LHCN-M2 (cell line): ENCODE data around the gene ANKS3. TPM values are rescaled to one million over a fixed set of nuclear protein-coding genes. Genes with fewer than 3 reads are reported as not detected.

Experiments
- DNase-seq: peaks from one replicate; pipeline ENCODE4 v3.0.0-alpha.2; 2012; ENCODE audit warnings: low read depth
- polyA plus RNA-seq: library from polyadenylated mRNA; unstranded; fragments of >200 nt; gene quantifications from one replicate; pipeline ENCODE4 v1.2.1, GENCODE V29; 2012; ENCODE audit warnings: missing spikeins
- total RNA-seq: library from RNA; depleted of rRNA; stranded (reverse); fragments of >200 nt; gene quantifications from 2 replicates; pipeline ENCODE4 v1.2.3, GENCODE V29; 2014; rRNA removed

The ANKS3 gene, protein sequence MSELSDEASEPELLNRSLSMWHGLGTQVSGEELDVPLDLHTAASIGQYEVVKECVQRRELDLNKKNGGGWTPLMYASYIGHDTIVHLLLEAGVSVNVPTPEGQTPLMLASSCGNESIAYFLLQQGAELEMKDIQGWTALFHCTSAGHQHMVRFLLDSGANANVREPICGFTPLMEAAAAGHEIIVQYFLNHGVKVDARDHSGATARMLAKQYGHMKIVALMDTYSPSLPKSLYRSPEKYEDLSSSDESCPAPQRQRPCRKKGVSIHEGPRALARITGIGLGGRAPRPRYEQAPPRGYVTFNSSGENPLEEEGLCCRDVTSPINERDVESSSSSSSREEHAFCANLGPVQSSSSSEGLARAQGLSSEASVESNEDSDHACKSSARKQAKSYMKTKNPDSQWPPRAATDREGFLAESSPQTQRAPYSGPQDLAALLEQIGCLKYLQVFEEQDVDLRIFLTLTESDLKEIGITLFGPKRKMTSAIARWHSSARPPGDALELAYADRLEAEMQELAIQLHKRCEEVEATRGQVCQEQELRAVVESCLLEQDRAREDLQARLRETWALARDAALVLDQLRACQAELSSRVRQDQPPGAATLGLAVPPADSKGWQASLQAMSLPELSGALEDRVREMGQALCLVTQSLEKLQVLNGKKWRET
- 14.4 and 17.9 TPM in 2 replicates for total RNA-seq
- 9.7 TPM for polyA plus RNA-seq

DNA sequence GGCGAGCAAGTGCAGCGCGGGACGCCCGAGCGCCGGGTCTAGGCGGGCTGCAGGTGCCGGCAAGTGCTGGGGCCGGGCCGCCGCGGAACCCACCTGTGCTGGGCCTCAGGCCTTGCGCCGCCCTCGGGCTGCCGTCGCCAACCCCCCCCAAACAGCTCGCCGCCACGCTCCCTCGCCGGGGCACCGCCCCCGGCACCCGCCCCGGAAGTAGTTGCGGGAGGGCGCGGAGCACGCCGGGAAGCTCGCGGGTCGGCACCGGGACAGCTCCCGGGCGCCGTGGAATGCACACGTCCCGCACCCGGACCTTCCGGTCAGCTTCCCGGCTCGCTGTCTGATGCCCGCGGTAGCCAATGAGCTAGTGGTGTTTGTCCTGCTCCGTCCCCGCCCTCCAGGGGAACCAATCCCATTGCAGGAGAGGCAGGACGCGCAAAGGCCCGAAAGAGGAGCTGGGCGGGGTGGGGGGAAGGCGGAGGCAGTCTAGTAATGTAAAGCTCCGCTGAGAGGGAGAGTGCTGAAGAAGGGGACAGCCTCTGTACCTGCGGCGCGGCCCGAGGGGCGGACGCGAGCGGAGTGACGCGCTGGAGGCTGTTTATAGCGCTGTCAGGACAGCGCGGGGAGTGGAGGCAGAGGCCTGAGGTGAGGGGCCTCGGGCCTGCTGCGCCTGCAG is at the start of gene ANKS3, which contains the start of gene DNAAF8:
TSS of gene ANKS3 (minus strand) at position 209 of the 667 bp plus-strand sequence. CDS start 4,122 bp downstream, outside the sequence.
TSS of gene DNAAF8 (plus strand) at position 475 of the 667 bp plus-strand sequence. CDS start 1,978 bp downstream, outside the sequence.
- DNase-seq = peak; percentile 95

DNA sequence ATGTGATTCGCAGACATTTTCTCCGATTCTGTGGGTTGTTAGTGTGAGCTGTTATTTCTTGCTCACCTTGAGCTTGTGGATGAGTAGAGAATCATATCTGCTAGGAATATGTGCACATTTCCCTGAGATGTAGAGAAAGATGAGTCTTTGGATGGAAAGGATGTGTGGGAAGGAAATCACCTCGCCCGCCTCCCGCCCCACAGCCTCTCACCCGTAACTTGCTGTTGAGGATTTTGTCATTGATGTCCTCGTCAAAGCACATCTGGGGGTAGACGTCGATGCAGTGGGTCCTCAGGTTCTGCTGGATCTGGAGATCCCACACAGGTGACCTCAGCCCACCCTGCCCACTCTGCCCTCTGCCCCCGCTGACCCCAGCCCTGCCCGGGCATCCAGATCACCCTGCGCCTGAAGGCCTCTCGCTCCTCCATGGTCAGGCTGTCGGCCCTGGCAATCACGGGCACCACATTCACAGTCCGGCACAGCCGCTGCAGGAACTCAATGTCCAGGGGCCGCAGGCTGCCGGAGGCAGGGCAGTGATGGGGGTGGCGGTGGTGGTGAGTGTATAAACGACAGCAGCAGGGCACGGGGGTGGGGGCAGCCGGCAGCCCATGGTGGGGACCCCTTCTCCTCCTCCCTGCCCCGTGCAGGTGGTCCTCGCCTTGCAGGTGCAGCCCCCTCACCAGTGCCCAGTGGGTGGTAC is 49.3 kb upstream of the ANKS3 start:
- no peak for DNase-seq

DNA sequence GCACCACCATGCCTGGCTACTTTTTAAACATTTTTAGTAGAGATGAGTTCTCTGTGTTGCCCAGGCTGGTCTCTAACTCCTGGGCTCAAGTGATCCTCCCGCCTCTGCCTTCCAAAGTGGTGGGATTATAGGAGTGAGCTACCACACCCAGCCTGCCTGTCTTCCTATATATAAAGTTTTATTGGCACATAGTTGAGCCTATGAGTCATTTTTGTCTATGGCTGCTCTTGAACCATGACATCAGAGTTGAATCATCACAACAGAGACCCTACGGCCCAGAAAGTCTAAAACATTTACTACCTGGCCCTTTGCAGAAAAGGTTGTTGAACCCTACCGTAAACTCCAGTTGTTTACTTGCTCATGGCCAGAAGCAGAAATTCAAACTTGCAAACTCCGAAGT is 46.2 kb upstream of the ANKS3 start:
- DNase-seq = no peak

DNA sequence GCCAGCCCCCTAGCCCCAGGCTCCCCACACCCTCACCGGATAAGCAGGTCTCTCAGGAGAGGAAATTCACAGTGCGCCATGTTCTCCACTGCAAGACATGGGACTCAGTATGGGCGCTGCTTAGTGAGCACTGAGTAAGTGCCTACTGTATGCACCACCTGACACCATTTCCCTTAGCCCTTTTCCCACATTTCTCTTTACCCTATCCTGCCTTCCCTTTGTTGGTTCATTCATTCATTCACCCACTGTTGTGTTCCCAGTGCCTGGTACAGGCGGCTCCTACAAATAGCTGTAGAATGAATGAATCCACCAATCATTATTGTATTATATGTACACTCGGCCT is 44.0 kb upstream of the ANKS3 start:
- no peak for DNase-seq

DNA sequence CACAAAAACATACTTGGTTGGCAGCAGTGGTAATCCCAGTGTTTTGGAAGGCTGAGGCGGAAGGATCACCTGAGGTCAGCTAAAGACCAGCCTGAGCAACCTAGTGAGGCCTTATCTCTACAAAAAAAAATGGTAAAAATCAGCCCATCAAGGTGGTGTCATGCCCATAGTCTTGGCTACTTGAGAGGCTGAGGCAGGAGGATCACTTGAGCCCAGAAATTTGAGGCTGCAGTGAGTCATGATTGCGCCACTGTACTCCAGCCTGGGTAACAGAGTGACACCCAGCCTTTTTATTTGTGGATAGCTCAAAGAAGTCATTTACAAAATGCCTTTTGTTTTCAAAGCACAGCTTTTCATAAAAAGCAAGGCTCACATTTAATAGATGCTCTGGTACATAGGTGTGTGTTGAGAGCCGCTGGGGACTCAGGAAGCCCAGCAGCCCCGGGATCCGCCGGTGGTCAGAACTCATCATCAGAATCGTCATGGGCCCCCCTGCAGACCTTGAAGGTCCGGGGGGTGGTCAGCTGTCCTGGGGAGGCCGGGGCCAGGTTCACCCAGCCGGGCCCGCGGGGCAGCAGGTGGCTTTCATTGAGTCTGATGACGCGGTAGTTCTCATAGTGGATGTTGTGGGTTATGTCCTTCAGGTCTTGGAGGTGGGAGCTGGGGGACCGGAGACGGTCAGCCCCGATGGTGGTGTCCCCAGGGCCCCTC is 43.4 kb upstream of the ANKS3 start:
- no peak for DNase-seq

DNA sequence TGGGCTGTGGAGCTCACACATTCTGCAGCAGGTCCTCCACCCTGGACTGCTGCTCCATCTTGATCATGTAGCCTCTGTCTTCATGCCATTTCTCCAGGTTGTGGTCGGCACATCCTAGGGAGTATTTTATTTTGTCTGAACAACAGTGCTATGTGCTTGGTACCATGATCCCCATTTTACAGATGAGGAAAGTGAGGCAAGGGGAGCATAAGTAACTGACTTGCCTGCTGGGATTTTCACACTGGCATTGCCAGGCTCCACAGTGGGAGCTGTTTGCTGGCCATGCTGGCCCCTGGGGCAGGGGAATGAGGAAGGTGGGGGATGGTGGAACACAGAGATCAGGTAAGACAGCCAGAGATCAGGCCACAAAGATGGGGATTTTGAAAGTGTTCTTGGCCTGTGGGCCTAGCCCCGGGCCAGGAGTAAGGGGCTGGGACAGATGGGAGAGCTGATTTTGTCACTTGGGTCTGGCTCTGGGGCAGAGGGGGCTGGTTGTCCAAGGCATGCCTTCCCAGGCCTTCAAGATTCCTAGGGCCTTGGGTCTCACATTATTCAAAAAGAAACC is 42.2 kb upstream of the ANKS3 start:
- no peak for DNase-seq

DNA sequence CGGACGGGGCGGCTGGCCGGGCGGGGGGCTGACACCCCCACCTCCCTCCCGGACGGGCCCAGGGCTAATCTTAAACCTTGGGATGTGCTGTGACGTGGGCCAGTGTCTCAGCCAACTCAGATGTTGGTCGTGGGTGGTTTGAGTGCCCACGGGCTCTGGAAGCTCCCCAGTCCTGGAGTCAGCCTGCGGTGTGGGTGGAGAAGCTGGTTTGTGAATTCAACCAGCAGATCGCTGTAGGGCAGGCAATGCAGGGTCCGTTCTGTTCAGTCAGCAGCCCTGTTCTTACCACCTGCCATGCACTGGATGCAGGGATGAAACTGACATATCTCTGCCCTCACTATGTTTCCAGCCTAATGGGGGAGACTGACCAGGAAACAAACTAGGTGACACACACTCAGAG is 40.9 kb upstream of the ANKS3 start:
- DNase-seq = no peak

DNA sequence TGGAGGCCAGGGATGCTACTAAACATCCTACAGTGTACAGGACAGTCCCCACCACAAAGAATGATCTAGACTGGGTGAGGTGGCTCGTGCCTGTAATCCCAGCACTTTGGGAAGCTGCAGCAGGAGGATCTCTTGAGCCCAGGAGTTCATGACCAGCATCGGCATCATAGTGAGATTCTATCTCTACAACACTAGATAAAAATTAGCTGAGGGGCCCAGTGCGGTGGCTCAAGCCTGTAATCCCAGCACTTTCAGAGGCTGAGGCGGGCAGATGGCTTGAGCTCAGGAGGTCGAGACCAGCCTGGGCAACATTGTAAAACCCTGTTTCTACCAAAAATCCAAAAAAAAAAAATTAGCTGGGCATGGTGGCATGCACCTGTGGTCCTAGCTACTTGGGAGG is 38.3 kb upstream of the ANKS3 start:
- DNase-seq = no peak

DNA sequence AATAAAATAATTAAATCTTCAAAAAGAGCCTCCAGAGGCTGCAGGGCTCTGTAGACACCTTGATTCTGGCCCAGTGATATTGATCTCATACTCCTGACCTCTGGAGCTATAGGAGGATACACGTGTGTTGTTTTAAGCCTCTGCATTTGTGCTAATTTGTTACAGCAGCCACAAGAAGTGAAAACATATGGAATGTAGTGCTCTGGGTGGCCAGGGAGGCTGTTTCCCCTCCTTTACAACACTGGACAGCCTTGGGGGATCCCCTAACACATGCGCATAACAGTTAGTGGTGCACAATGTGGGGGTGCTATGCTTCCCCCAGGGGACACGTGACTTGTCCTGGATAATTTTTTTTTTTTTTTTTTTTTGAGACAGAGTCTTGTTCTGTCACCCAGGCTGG is 37.6 kb upstream of the ANKS3 start:
- no peak for DNase-seq

DNA sequence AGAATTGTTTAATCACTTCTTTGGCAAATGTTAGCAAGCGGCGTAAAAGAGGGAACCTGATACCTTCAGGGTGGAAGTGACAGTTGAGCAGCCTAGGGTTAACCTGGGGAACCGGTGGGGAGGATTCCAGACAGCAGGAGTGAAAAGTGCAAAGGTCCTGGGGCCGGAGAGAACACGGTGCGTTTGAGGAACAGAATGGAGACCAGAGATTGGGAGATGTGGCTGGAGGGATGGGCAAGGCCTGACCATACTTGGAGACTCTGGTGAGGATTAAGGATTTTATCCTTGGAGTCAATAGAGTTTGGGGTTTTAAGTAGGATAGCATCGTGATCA is 35.2 kb upstream of the ANKS3 start:
- no peak for DNase-seq

DNA sequence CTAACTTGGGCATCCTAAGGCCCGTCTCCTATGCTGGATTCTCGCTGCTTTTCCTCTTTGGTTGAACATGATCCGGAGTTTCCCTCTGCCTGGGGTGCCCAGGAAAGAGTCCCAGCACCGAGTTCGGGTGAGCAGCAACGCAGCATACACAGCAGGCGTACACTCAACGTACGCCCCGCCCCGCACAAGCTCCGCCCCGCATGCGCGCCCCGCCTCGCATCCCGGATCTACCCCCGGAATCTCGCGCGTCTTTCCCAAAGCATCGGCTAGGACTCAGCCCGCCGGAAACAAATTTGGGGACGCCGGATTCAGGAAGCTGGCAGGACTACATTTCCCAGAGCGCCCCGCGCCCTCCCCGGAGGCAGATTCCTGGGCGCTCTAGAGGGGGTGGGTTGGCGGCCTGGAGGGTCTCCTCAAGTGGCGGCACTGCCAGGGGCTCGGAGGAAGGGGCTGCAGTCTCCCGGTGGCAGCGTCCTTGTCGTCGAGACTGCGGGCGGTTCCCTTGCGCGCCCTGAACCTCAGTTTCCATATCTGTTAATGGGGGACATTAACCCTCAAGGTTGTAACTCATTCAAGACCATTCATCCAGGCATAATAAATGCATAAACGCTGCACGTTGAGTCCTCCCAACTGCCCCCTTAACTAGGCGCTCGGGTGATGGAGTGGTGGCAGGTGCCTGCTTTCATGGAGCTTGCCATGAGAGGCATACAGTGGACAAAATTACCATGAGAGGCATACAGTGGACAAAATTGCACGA is 34.7 kb upstream of the ANKS3 start:
- DNase-seq = peak; percentile 94

DNA sequence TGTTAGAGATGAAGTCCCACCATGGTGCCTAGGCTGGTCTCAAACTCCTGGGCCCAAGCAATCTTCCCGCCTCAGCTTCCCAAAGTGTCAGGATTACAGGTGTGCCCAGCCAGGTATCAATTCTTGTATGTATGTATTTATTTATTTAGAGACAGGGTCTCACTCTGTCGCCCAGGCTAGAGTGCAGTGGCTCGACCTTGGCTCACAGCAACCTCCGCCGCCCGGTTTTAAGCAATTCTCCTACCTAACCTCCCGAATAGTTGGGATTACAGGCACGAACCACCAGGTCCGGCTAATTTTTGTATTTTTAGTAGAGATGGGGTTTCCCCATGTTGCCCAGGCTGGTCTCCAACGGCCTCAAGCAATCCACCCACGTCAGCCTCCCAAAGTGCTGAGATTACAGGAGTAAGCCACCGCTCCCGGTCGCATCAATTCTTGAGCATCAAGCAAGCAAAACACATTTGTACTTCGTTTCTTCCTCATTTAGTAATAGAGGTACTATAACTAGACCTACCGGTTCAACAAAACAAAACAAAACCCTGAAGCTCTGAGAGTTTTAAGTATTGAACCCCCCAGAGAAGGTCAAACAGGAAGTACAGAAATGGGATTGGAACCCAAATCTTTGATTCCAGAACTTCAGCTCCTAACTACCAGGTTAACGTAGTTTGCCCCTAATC is 33.9 kb upstream of the ANKS3 start:
- no peak for DNase-seq

DNA sequence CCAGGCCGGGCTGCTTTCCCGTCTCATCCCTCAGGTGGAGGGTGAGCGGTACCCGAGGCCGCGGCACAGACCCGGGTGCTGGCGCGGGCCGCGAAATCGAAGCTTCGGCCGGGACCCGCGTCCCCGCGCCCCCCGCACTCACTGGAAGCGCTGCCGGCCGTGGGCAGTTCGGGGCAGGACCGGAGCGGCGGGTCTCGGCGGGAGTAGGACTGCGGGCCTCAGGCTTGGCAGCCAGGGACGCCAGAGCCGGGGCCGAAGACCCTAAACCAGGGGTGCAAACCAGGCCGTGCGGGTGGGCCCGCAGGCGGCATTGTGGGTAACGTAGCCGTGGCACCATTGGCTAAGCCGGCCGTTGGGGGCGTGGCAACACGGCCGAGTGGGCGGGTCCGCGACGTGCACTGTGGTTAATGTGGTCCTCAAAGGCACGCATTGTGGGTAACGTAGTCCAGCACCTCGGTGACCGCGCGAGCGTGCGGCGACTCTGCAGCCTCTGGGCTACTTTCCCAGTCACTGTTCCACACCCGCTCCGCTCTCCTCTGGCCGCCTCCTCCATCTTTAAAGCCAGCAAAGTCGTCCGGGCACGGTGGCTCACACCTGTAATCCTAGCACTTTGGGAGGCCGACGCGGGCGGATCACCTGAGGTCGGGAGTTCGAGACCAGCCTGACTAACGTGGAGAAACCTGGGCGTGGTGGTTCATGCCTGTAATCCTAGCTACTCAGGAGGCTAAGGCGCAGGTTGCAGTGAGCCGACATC is 33.0 kb upstream of the ANKS3 start, which contains the start of gene ZNF500:
TSS of gene ZNF500 (minus strand) at position 288 of the 754 bp plus-strand sequence. CDS start 1,184 bp downstream, outside the sequence.
- DNase-seq = peak; percentile 92

DNA sequence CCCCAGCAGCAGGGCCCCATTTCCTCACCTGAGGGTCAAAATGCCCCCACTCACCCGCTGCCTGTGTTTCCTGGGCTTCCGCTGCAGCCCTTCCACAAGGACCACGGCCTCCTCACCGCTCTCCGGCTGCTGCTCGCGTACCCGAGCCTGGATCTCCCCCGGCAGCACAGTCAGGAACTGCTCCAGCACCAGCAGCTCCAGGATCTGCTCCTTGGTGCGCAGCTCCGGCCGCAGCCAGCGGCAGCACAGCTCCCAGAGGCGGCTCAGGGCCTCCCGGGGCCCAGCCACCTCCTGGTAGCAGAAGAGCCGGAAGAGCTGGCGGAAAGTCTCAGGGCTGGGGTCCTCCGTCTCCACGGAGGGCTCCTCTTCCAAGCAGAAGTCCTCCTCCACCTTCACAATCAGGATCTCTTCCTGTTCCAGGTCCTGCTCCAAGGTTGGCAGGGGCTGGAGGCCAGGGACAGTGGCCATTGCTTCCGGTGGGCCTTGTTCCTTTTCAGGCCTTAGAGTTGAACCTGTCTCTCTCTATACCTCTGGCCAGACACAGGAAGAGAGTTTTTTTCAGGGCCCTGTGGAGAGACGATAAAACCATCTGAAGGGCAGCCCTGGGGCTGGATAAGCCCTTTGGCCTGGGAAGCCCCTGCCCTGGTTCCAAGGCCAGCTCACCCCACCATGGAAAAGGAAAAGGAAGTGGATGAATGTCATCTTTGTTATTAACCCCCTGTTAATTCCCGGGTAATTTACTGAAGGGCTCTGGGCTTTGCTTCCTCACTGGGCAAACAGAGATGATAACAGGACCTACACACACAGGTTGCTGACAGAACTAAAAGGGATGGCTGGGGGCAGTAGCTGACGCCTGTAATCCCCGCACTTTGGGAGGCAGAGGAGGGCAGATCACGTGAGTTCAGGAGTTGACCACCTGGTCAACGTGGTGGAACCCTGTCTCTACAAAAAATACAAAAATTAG is 31.7 kb upstream of the ANKS3 start:
- no peak for DNase-seq

DNA sequence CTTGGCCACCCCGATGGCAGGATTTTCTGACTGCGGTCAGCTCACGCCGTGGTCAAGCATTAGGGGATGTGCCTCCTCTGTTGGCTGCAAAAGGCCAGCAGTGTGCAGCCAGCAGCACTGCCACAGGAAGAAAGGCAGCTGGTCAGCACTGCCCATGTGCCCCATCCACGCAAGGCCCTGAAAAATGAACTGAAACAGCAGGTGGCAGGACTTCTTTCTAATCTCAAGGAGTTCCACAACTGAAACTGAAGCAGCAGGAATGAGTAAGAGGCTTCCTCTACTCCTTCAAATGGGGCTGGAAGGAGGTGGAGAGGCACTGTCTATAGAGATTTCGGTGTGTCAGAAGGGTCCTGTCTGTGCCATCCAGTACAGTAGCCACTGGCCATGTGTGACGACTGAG is 29.7 kb upstream of the ANKS3 start:
- DNase-seq = no peak

DNA sequence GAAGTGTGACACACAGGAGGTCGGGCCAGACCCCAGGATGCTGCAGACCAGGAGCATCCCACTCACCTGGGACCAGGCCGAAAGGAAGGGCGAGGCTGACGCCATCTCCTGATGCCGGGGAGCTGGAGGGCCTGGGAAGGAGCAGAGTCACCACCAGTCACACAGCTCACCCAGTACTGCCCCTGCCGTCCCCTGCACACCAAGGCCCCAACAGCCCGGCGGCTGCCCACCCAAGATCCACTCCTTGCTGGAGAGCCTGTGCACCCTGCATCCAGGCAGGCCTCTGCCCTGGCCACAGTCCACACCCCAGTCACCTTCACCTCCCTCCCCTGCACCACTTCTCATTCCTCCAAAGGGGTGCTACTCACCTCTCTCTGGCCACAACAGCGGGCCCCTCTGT is 28.1 kb upstream of the ANKS3 start:
- no peak for DNase-seq

DNA sequence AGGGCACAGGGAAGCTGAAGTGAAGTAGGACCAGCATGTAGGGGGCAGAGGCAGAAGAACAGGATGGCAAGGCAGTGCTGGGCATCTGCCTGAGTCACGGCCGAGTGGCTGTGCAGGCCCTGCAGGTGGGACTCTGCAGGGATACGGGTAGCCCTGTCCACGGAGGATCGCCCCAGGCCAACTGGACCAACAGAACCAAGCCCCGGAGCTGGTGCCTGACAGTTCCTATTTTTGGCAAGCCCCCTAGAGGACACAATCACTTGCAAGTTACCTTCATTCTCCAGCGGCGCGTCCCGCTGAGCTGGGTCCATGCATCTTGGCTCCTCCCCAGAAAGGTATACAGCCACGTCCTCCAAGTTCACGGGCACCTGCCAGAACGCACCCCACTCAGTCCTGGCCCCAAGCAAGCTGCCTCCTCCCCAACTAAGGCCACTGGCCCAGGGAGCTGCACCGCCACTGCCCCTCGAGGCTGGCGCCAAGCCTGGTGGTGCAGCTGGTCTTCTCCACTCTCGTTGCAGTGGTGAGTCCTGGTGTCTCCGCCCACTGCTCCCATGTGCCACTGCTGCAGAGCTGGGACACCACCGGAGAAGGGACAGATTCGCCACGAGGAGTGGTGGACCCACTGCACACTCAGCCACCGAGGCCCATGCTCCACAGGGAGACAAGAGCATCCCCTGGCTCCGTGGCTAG is 26.3 kb upstream of the ANKS3 start:
- no peak for DNase-seq
